HG03432 (cell line): ENCODE results near the gene C17orf75.

Source experiments
- ATAC-seq: cut with Tn5 transposase; IDR thresholded peaks from one replicate; pipeline ENCODE4 v1.9.1; 2021; ENCODE audit warnings: mild to moderate bottlenecking, moderate library complexity; ENCODE audit not compliant: unreplicated experiment

The C17orf75 gene

GRCh38 chr17:32305049-32305448 lies 36.9 kb downstream of the C17orf75 start:
- no peak for ATAC-seq

- ATAC-seq, result no peak
These were observed 38.1 kb downstream of the C17orf75 start for GRCh38 chr17:32303781-32304288.

- no peak for ATAC-seq
These were observed 38.9 kb downstream of the C17orf75 start for GRCh38 chr17:32302860-32303649.

GRCh38 chr17:32302037-32302436 lies 39.9 kb downstream of the C17orf75 start:
- ATAC-seq, result no peak

- ATAC-seq, result no peak
These were observed 42.3 kb downstream of the C17orf75 start for GRCh38 chr17:32299580-32300164.

- ATAC-seq, result no peak
These were observed 43.0 kb downstream of the C17orf75 start for GRCh38 chr17:32298721-32299579.

- no peak for ATAC-seq
These were observed 43.7 kb downstream of the C17orf75 start for GRCh38 chr17:32298298-32298697.

GRCh38 chr17:32297860-32298259 lies 44.1 kb downstream of the C17orf75 start:
- no peak for ATAC-seq

GRCh38 chr17:32297424-32297823 lies 44.5 kb downstream of the C17orf75 start:
- ATAC-seq, result no peak

GRCh38 chr17:32292094-32292493 lies 49.9 kb downstream of the C17orf75 start:
- no peak for ATAC-seq

- ATAC-seq, result no peak
These were observed 52.4 kb downstream of the C17orf75 start for GRCh38 chr17:32289471-32290070.

- ATAC-seq, result no peak
These were observed 53.4 kb downstream of the C17orf75 start for GRCh38 chr17:32288615-32289014.

GRCh38 chr17:32287804-32288511 lies 54.0 kb downstream of the C17orf75 start:
- no peak for ATAC-seq

- ATAC-seq, result no peak
These were observed 55.5 kb downstream of the C17orf75 start for GRCh38 chr17:32286518-32286900.

GRCh38 chr17:32285746-32286517 lies 56.0 kb downstream of the C17orf75 start:
- ATAC-seq, result no peak

GRCh38 chr17:32285306-32285705 lies 56.7 kb downstream of the C17orf75 start:
- ATAC-seq, result no peak

- ATAC-seq, result no peak
These were observed 58.2 kb downstream of the C17orf75 start for GRCh38 chr17:32283745-32284201.

- no peak for ATAC-seq
These were observed 60.9 kb downstream of the C17orf75 start for GRCh38 chr17:32281011-32281451.

GRCh38 chr17:32279891-32280716 lies 61.9 kb downstream of the C17orf75 start:
- no peak for ATAC-seq
